Neural cell (in vitro differentiated cells): ENCODE data around the gene SPATA32. TPM values are rescaled to one million over a fixed set of nuclear protein-coding genes. Genes with fewer than 3 reads are reported as not detected.

Source experiments
- H2AFZ ChIP-seq: fragments of 200-600, 300-800 bp; sonication (generic), shearing (Covaris generic); 2 replicates; pipeline ENCODE4 v1.6.0; 2014; ENCODE audit warnings: low read depth, mild to moderate bottlenecking, antibody characterized with exemption, low read length, moderate library complexity
- H3F3A ChIP-seq: fragments of 200-600 bp; shearing (Covaris generic); 2 replicates; pipeline ENCODE4 v1.6.1; 2016; ENCODE audit warnings: mild to moderate bottlenecking, moderate library complexity, mixed read lengths, antibody characterized with exemption, low read length; ENCODE audit not compliant: insufficient read depth, poor library complexity, severe bottlenecking
- H3K27ac ChIP-seq: fragments of 200-600, 300-800 bp; sonication (generic), shearing (Covaris generic); 2 replicates; pipeline ENCODE4 v1.5.1; 2014; ENCODE audit warnings: mild to moderate bottlenecking, low read length, moderate library complexity
- H3K27me3 ChIP-seq: fragments of 300-800, 200-600 bp; sonication (generic), shearing (Covaris generic); 2 replicates; pipeline ENCODE4 v1.6.0; 2014; ENCODE audit warnings: mild to moderate bottlenecking, low read depth, low read length, moderate library complexity; ENCODE audit not compliant: insufficient read depth
- H3K36me3 ChIP-seq: fragments of 300-800, 200-600 bp; sonication (generic), shearing (Covaris generic); 2 replicates; pipeline ENCODE4 v1.5.1; 2014; ENCODE audit warnings: mild to moderate bottlenecking, antibody characterized with exemption, low read length, moderate library complexity; ENCODE audit not compliant: insufficient read depth
- H3K4me2 ChIP-seq: fragments of 300-800, 200-600 bp; sonication (generic), shearing (Covaris generic); 2 replicates; pipeline ENCODE4 v1.6.0; 2014; ENCODE audit warnings: mild to moderate bottlenecking, low read length
- H3K4me3 ChIP-seq: fragments of 300-800, 200-600 bp; sonication (generic), shearing (Covaris generic); 2 replicates; pipeline ENCODE4 v1.5.1; 2014; ENCODE audit warnings: mild to moderate bottlenecking, low read length, moderate library complexity
- H3K79me2 ChIP-seq: fragments of 200-600 bp; shearing (Covaris generic); replicated peaks from 2 replicates; pipeline ENCODE4 v1.6.0; 2014; ENCODE audit warnings: mild to moderate bottlenecking, low read length, moderate library complexity; ENCODE audit not compliant: insufficient read depth
- H3K9ac ChIP-seq: fragments of 300-800, 200-600 bp; sonication (generic), shearing (Covaris generic); 2 replicates; pipeline ENCODE4 v1.6.1; 2016; ENCODE audit warnings: mild to moderate bottlenecking, low read length, mixed read lengths
- H3K9me2 ChIP-seq: fragments of 200-600 bp; shearing (Covaris generic); 2 replicates; pipeline ENCODE4 v1.6.1; 2016; ENCODE audit warnings: mild to moderate bottlenecking, low read length, mixed read lengths; ENCODE audit not compliant: insufficient read depth
- H3K9me3 ChIP-seq: fragments of 200-600, 300-800 bp; sonication (generic), shearing (Covaris generic); 2 replicates; pipeline ENCODE4 v1.6.1; 2016; ENCODE audit warnings: mild to moderate bottlenecking, mixed run types, low read length, moderate library complexity, mixed read lengths
- H4K20me1 ChIP-seq: fragments of 200-600 bp; shearing (Covaris generic); 2 replicates; pipeline ENCODE4 v1.6.1; 2016; ENCODE audit warnings: mild to moderate bottlenecking, mixed run types; ENCODE audit not compliant: insufficient read depth
- EP300 ChIP-seq: fragments of 450-650 bp; conservative IDR thresholded peaks from 2 replicates; pipeline ENCODE4 v1.6.1; 2014; ENCODE audit warnings: antibody characterized with exemption, mild to moderate bottlenecking, moderate library complexity; ENCODE audit not compliant: poor library complexity, severe bottlenecking
- EZH2 ChIP-seq: fragments of 200-600, 300-800 bp; shearing (Covaris generic), sonication (generic); IDR thresholded peaks from 2 replicates; pipeline ENCODE4 v1.6.1; 2014; ENCODE audit warnings: antibody characterized with exemption, low read length, borderline replicate concordance, mild to moderate bottlenecking; ENCODE audit not compliant: insufficient read depth, poor library complexity, severe bottlenecking
- MXI1 ChIP-seq: fragments of 450-650 bp; conservative IDR thresholded peaks from 2 replicates; pipeline ENCODE4 v1.6.1; 2014; ENCODE audit warnings: antibody characterized with exemption, mild to moderate bottlenecking; ENCODE audit not compliant: poor library complexity, severe bottlenecking
- POLR2AphosphoS5 ChIP-seq: IDR thresholded peaks from 2 replicates; pipeline ENCODE4 v1.6.1; 2012
- RAD21 ChIP-seq: fragments of 450-650 bp; conservative IDR thresholded peaks from 2 replicates; pipeline ENCODE4 v1.6.1; 2014; ENCODE audit warnings: antibody characterized with exemption, mild to moderate bottlenecking, moderate library complexity
- SMC3 ChIP-seq: fragments of 450-650 bp; conservative IDR thresholded peaks from 2 replicates; pipeline ENCODE4 v1.6.1; 2014; ENCODE audit warnings: antibody characterized with exemption, mild to moderate bottlenecking, moderate library complexity; ENCODE audit not compliant: poor library complexity
- TAF1 ChIP-seq: IDR thresholded peaks from 2 replicates; pipeline ENCODE4 v1.6.1; 2012; ENCODE audit warnings: low read depth
- polyA plus RNA-seq: library from polyadenylated mRNA; depleted of rRNA; stranded (reverse); fragments of >200 nt; gene quantifications from 2 replicates; pipeline ENCODE4 v1.2.3, GENCODE V29; 2014
- TF ChIP-seq, protein P1 (sequence below): IDR thresholded peaks from 2 replicates; pipeline ENCODE4 v1.6.1; 2012; ENCODE audit warnings: borderline replicate concordance
- TF ChIP-seq, protein P2 (sequence below): fragments of 450-650 bp; IDR thresholded peaks from 2 replicates; pipeline ENCODE4 v1.5.1; 2014; ENCODE audit warnings: antibody characterized with exemption, mild to moderate bottlenecking, moderate library complexity; ENCODE audit not compliant: poor library complexity, severe bottlenecking

Gene SPATA32
- polyA plus RNA-seq, 1 donor from 2014 or later = not detected

DNA sequence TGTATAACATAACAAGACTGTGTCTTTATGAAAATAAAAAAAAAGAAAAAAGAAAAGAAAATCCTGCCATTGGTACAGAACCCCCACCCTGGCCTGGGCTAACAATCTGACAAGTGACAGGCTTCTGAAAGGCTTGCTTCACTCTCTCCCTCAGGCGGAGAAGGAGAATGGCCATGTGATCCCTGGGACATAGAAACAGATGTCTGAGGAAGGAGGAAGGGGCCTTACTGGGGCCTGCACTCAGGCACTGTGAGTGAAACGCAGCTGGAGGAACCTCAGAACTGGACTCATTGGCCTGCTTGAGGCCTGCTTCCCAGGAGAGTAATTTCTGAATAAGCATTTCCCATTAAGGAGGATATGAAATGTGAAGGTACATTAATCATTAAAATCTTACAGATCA lies 37.5 kb upstream of the SPATA32 start:
- Histone ChIP-seq H3K9me3 (no peaks in the 10 kb centered on the region), H3K79me2 (no peaks in the 10 kb centered on the region), H3K27ac (no peak overlapping the region), H3K9me2 (no peaks in the 10 kb centered on the region), H3K36me3 (no peaks in the 10 kb centered on the region), H3K4me2 (no peak overlapping the region), H3F3A (no peaks in the 10 kb centered on the region), H3K9ac (no peak overlapping the region), H3K27me3 (no peaks in the 10 kb centered on the region), H3K4me3 (no peak overlapping the region), H2AFZ (no peak overlapping the region), H4K20me1 (no peaks in the 10 kb centered on the region)
- no peak for TF ChIP-seq SMC3
- no peak for TF ChIP-seq EZH2
- no peak for TF ChIP-seq TAF1
- TF ChIP-seq, protein P1, sequence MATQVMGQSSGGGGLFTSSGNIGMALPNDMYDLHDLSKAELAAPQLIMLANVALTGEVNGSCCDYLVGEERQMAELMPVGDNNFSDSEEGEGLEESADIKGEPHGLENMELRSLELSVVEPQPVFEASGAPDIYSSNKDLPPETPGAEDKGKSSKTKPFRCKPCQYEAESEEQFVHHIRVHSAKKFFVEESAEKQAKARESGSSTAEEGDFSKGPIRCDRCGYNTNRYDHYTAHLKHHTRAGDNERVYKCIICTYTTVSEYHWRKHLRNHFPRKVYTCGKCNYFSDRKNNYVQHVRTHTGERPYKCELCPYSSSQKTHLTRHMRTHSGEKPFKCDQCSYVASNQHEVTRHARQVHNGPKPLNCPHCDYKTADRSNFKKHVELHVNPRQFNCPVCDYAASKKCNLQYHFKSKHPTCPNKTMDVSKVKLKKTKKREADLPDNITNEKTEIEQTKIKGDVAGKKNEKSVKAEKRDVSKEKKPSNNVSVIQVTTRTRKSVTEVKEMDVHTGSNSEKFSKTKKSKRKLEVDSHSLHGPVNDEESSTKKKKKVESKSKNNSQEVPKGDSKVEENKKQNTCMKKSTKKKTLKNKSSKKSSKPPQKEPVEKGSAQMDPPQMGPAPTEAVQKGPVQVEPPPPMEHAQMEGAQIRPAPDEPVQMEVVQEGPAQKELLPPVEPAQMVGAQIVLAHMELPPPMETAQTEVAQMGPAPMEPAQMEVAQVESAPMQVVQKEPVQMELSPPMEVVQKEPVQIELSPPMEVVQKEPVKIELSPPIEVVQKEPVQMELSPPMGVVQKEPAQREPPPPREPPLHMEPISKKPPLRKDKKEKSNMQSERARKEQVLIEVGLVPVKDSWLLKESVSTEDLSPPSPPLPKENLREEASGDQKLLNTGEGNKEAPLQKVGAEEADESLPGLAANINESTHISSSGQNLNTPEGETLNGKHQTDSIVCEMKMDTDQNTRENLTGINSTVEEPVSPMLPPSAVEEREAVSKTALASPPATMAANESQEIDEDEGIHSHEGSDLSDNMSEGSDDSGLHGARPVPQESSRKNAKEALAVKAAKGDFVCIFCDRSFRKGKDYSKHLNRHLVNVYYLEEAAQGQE = no peak

DNA sequence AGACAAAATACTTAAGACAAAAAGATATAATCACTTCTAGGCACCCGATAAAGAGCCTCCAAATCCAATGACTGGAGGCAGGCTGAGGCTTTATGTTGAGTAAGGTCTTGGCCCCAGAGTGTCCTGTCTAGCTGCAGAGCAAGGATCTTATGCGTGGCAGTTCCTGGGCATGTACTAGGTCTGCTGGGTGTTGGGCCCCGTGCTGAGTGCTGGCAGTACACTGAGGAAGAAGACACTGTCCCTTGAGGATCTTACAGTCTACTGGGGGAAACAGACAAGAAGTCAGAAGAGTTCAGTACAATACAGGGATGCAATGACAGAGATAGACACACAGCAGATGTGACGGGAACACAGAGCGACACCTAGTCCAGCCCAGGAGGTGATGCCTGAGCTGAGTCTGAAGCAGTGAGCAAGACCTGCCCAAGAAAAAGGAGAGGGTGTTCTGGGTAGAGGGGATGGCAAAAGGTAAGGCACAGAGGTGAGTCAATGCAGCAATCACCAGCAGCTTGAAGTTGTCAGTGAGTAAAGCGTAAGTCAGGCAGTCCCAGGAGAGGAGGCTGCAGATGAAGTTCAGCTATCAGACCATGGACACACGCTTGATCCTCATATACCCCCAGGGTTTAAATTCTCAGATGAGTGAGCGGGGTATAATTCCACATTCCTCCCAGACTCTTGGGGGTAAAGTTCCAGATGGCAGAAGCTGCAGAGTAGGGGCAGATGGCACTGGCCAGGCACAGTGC lies 36.8 kb upstream of the SPATA32 start:
- Histone ChIP-seq H3K27ac (no peak overlapping the region), H3K9ac (no peak overlapping the region), H4K20me1 (no peaks in the 10 kb centered on the region)

More for the DNA sequence above, 36.8 kb upstream of the SPATA32 start:
- no peaks in the 10 kb centered on the region for H3K27me3 ChIP-seq
- TF ChIP-seq TAF1 = no peak
- no peak for TF ChIP-seq EP300
- no peak for TF ChIP-seq SMC3
- no peak for TF ChIP-seq MXI1
- TF ChIP-seq, protein P1 = no peak
- TF ChIP-seq, protein P2, sequence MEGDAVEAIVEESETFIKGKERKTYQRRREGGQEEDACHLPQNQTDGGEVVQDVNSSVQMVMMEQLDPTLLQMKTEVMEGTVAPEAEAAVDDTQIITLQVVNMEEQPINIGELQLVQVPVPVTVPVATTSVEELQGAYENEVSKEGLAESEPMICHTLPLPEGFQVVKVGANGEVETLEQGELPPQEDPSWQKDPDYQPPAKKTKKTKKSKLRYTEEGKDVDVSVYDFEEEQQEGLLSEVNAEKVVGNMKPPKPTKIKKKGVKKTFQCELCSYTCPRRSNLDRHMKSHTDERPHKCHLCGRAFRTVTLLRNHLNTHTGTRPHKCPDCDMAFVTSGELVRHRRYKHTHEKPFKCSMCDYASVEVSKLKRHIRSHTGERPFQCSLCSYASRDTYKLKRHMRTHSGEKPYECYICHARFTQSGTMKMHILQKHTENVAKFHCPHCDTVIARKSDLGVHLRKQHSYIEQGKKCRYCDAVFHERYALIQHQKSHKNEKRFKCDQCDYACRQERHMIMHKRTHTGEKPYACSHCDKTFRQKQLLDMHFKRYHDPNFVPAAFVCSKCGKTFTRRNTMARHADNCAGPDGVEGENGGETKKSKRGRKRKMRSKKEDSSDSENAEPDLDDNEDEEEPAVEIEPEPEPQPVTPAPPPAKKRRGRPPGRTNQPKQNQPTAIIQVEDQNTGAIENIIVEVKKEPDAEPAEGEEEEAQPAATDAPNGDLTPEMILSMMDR = no peak
- no peak for TF ChIP-seq EZH2
- TF ChIP-seq RAD21 = no peak
- no peak for TF ChIP-seq POLR2AphosphoS5
- H3K4me3 ChIP-seq = no peak overlapping the region
- H3K79me2 ChIP-seq = no peaks in the 10 kb centered on the region
- H3K4me2 ChIP-seq = no peak overlapping the region
- no peaks in the 10 kb centered on the region for H3K36me3 ChIP-seq
- H3K9me3 ChIP-seq = no peaks in the 10 kb centered on the region
- H3K9me2 ChIP-seq = no peaks in the 10 kb centered on the region
- H3F3A ChIP-seq = no peaks in the 10 kb centered on the region
- no peak overlapping the region for H2AFZ ChIP-seq
